KOPT-K1 (cell line): ENCODE results near the gene PRKCB.
"Not testable (repeated sequence)": the region's sequence is repeated elsewhere in the genome, so short reads cannot be mapped to it uniquely, and the experiment has no call there.

Experiments used
- H3K27ac ChIP-seq: fragments of 200-600 bp; sonication (generic); 2 replicates; pipeline ENCODE4 v1.5.1; 2016; ENCODE audit warnings: antibody characterized with exemption, mild to moderate bottlenecking, low read depth, low read length; ENCODE audit not compliant: poor library complexity, severe bottlenecking
- H3K36me3 ChIP-seq: fragments of 200-600 bp; sonication (generic); 2 replicates; pipeline ENCODE4 v1.5.1; 2017; ENCODE audit warnings: antibody characterized with exemption, mild to moderate bottlenecking, low read length, moderate library complexity; ENCODE audit not compliant: insufficient read depth
- H3K9me3 ChIP-seq: fragments of 200-600 bp; sonication (generic); 2 replicates; pipeline ENCODE4 v1.5.1; 2017; ENCODE audit warnings: antibody characterized with exemption, low read length, mild to moderate bottlenecking; ENCODE audit not compliant: insufficient read depth, poor library complexity, severe bottlenecking

PRKCB gene

GRCh38 chr16:24132797-24133155 lies 297.0 kb downstream of the PRKCB start:
- H3K27ac ChIP-seq = no peak overlapping the region
- peaks cover 20% of the 10 kb centered on the region for H3K36me3 ChIP-seq
- no peaks in the 10 kb centered on the region for H3K9me3 ChIP-seq

GRCh38 chr16:24135624-24136565 lies 300.1 kb downstream of the PRKCB start:
- H3K9me3 ChIP-seq = no peaks in the 10 kb centered on the region
- H3K27ac ChIP-seq = no peak overlapping the region
- H3K36me3 ChIP-seq = peaks cover 22% of the 10 kb centered on the region; the same call in 1 of the 2 replicates

GRCh38 chr16:24138024-24138423 lies 302.2 kb downstream of the PRKCB start:
- H3K27ac ChIP-seq = no peak overlapping the region
- H3K9me3 ChIP-seq = no peaks in the 10 kb centered on the region
- H3K36me3 ChIP-seq = peaks cover 19% of the 10 kb centered on the region; the same call in 1 of the 2 replicates

- peaks cover 19% of the 10 kb centered on the region; the same call in 1 of the 2 replicates for H3K36me3 ChIP-seq
- no peak overlapping the region for H3K27ac ChIP-seq
- H3K9me3 ChIP-seq = no peaks in the 10 kb centered on the region
Observed at GRCh38 chr16:24138575-24138974, 302.8 kb downstream of the PRKCB start.

GRCh38 chr16:24139282-24139681 lies 303.5 kb downstream of the PRKCB start:
- Histone ChIP-seq H3K36me3 (peaks cover 19% of the 10 kb centered on the region; the same call in 1 of the 2 replicates), H3K9me3 (no peaks in the 10 kb centered on the region), H3K27ac (no peak overlapping the region)

- H3K27ac ChIP-seq = no peak overlapping the region
- H3K36me3 ChIP-seq = peaks cover 19% of the 10 kb centered on the region; the same call in 1 of the 2 replicates
- no peaks in the 10 kb centered on the region for H3K9me3 ChIP-seq
Observed at GRCh38 chr16:24140730-24141129, 304.9 kb downstream of the PRKCB start.

- Histone ChIP-seq H3K36me3 (peaks cover 17% of the 10 kb centered on the region; the same call in 1 of the 2 replicates), H3K9me3 (no peaks in the 10 kb centered on the region), H3K27ac (no peak overlapping the region)
Observed at GRCh38 chr16:24141466-24141865, 305.7 kb downstream of the PRKCB start.

- Histone ChIP-seq H3K9me3 (no peaks in the 10 kb centered on the region), H3K27ac (no peak overlapping the region), H3K36me3 (peaks cover 20% of the 10 kb centered on the region; the same call in 1 of the 2 replicates)
Observed at GRCh38 chr16:24141917-24142316, 306.1 kb downstream of the PRKCB start.

- H3K36me3 ChIP-seq = peaks cover 4% of the 10 kb centered on the region; the same call in 1 of the 2 replicates
- no peaks in the 10 kb centered on the region for H3K9me3 ChIP-seq
- H3K27ac ChIP-seq = no peak overlapping the region
Observed at GRCh38 chr16:24145927-24146326, 310.1 kb downstream of the PRKCB start.

GRCh38 chr16:24146518-24146917 lies 310.7 kb downstream of the PRKCB start:
- Histone ChIP-seq H3K9me3 (no peaks in the 10 kb centered on the region), H3K27ac (no peak overlapping the region), H3K36me3 (peaks cover 4% of the 10 kb centered on the region; the same call in 1 of the 2 replicates)

GRCh38 chr16:24149102-24149501 lies 313.3 kb downstream of the PRKCB start:
- H3K9me3 ChIP-seq = no peaks in the 10 kb centered on the region
- no peak overlapping the region for H3K27ac ChIP-seq
- H3K36me3 ChIP-seq = peaks cover 4% of the 10 kb centered on the region; the same call in 1 of the 2 replicates

GRCh38 chr16:24150282-24150681 lies 314.5 kb downstream of the PRKCB start:
- Histone ChIP-seq H3K9me3 (no peaks in the 10 kb centered on the region), H3K36me3 (peaks cover 16% of the 10 kb centered on the region; the same call in 1 of the 2 replicates), H3K27ac (no peak overlapping the region)

- Histone ChIP-seq H3K36me3 (peaks cover 27% of the 10 kb centered on the region), H3K27ac (no peak overlapping the region), H3K9me3 (no peaks in the 10 kb centered on the region)
Observed at GRCh38 chr16:24151482-24151939, 315.7 kb downstream of the PRKCB start.

GRCh38 chr16:24152048-24152447 lies 316.3 kb downstream of the PRKCB start:
- peaks cover 29% of the 10 kb centered on the region for H3K36me3 ChIP-seq
- not testable (repeated sequence) for H3K9me3 ChIP-seq, H3K27ac ChIP-seq

- Histone ChIP-seq H3K9me3 (no peaks in the 10 kb centered on the region), H3K27ac (no peak overlapping the region), H3K36me3 (peaks cover 37% of the 10 kb centered on the region)
Observed at GRCh38 chr16:24152826-24153225, 317.0 kb downstream of the PRKCB start.
